Mesendoderm (in vitro differentiated cells): ENCODE measurements around the gene HGFAC.

Source experiments
- DNase-seq: peaks from one replicate; pipeline ENCODE4 v3.0.0; 2013
- H2AK5ac ChIP-seq: 2 replicates; pipeline ENCODE4 v1.6.1; 2013; ENCODE audit warnings: low read length, inconsistent platforms
- H2BK120ac ChIP-seq: 2 replicates; pipeline ENCODE4 v1.6.1; 2013; ENCODE audit warnings: low read depth, mild to moderate bottlenecking, low read length, moderate library complexity, mixed read lengths
- H2BK15ac ChIP-seq: replicated peaks from 2 replicates; pipeline ENCODE4 v1.6.1; 2013; ENCODE audit warnings: low read depth, mild to moderate bottlenecking, moderate library complexity
- H2BK5ac ChIP-seq: 2 replicates; pipeline ENCODE4 v1.6.1; 2013; ENCODE audit warnings: low read length, inconsistent platforms
- H3K18ac ChIP-seq: 2 replicates; pipeline ENCODE4 v1.6.1; 2013; ENCODE audit warnings: mild to moderate bottlenecking, low read length, mixed read lengths
- H3K23ac ChIP-seq: one replicate; pipeline ENCODE4 v1.6.1; 2013; ENCODE audit warnings: low read length
- H3K27ac ChIP-seq: 2 replicates; pipeline ENCODE4 v1.5.1; 2013; ENCODE audit warnings: low read depth, mild to moderate bottlenecking, inconsistent platforms, low read length, moderate library complexity
- H3K27me3 ChIP-seq: 2 replicates; pipeline ENCODE4 v1.6.1; 2013; ENCODE audit warnings: low read length, control low read depth, mild to moderate bottlenecking, inconsistent platforms; ENCODE audit not compliant: insufficient read depth, poor library complexity
- H3K36me3 ChIP-seq: 2 replicates; pipeline ENCODE4 v1.6.1; 2013; ENCODE audit warnings: low read length, inconsistent platforms; ENCODE audit not compliant: control insufficient read depth, insufficient read depth
- H3K4ac ChIP-seq: one replicate; pipeline ENCODE4 v1.6.1; 2013; ENCODE audit warnings: low read depth, mild to moderate bottlenecking, low read length, moderate library complexity
- H3K4me1 ChIP-seq: 2 replicates; pipeline ENCODE4 v1.6.1; 2013; ENCODE audit warnings: low read depth, low read length, inconsistent platforms; ENCODE audit not compliant: control insufficient read depth
- H3K4me2 ChIP-seq: 2 replicates; pipeline ENCODE4 v1.6.1; 2013; ENCODE audit warnings: low read length
- H3K4me3 ChIP-seq: 2 replicates; pipeline ENCODE4 v1.5.1; 2013; ENCODE audit warnings: mild to moderate bottlenecking, low read length
- H3K56ac ChIP-seq: one replicate; pipeline ENCODE4 v1.6.1; 2013; ENCODE audit warnings: low read length
- H3K79me1 ChIP-seq: 2 replicates; pipeline ENCODE4 v1.6.1; 2013; ENCODE audit warnings: low read length, inconsistent platforms
- H3K79me2 ChIP-seq: 2 replicates; pipeline ENCODE4 v1.6.1; 2013; ENCODE audit warnings: mild to moderate bottlenecking, low read length; ENCODE audit not compliant: control insufficient read depth, insufficient read depth
- H3K9ac ChIP-seq: 2 replicates; pipeline ENCODE4 v1.6.1; 2013; ENCODE audit warnings: low read length, inconsistent platforms
- H4K5ac ChIP-seq: one replicate; pipeline ENCODE4 v1.6.1; 2013; ENCODE audit warnings: low read length
- H4K8ac ChIP-seq: one replicate; pipeline ENCODE4 v1.6.1; 2013; ENCODE audit warnings: low read depth, mild to moderate bottlenecking, control low read depth, low read length, moderate library complexity
- WGBS: extraction: QIAGEN DNeasy Blood & Tissue Kit; methylation state at CpG from one replicate; pipeline ENCODE4 v1.1.7; 2013; ENCODE audit warnings: low lambda C conversion rate, missing lambda C conversion rate; ENCODE audit not compliant: insufficient coverage; ENCODE audit errors: extremely low coverage; 5-methylcytosine and 5-hydroxymethylcytosine counted together

HGFAC gene

GRCh38 chr4:3464349-3464905 is 22.7 kb downstream of the HGFAC start:
- no peak overlapping the region for H2BK15ac ChIP-seq
- H2BK5ac ChIP-seq: no peak overlapping the region
- H3K79me2 ChIP-seq: no peaks in the 10 kb centered on the region
- no peaks in the 10 kb centered on the region for H3K36me3 ChIP-seq
- no peak overlapping the region for H3K23ac ChIP-seq
- H3K27ac ChIP-seq: no peak overlapping the region
- H4K5ac ChIP-seq: no peak overlapping the region
- no peaks in the 10 kb centered on the region for H3K79me1 ChIP-seq
- H4K8ac ChIP-seq: no peak overlapping the region
- no CpG with 5 or more reads among the region's 15 CpGs for WGBS
- no peak overlapping the region for H3K56ac ChIP-seq
- no peak overlapping the region for H2AK5ac ChIP-seq
- no peak overlapping the region for H3K4me3 ChIP-seq
- no peak for DNase-seq
- no peak overlapping the region for H3K18ac ChIP-seq
- H2BK120ac ChIP-seq: no peak overlapping the region
- no peak overlapping the region for H3K4me2 ChIP-seq
- no peak overlapping the region for H3K9ac ChIP-seq
- H3K27me3 ChIP-seq: no peaks in the 10 kb centered on the region
- no peak overlapping the region for H3K4ac ChIP-seq
- H3K4me1 ChIP-seq: no peaks in the 10 kb centered on the region

GRCh38 chr4:3464911-3465697 is 23.3 kb downstream of the HGFAC start:
- Histone ChIP-seq H3K4me2 (no peak overlapping the region), H3K56ac (no peak overlapping the region), H3K18ac (no peak overlapping the region), H3K79me2 (no peaks in the 10 kb centered on the region), H3K4me3 (no peak overlapping the region), H3K23ac (no peak overlapping the region), H3K27ac (no peak overlapping the region), H3K36me3 (no peaks in the 10 kb centered on the region), H4K8ac (no peak overlapping the region), H2AK5ac (no peak overlapping the region), H3K4me1 (no peaks in the 10 kb centered on the region), H2BK5ac (no peak overlapping the region), H3K27me3 (no peaks in the 10 kb centered on the region), H2BK120ac (no peak overlapping the region), H4K5ac (no peak overlapping the region), H3K4ac (no peak overlapping the region), H2BK15ac (no peak overlapping the region), H3K9ac (no peak overlapping the region), H3K79me1 (no peaks in the 10 kb centered on the region)
- WGBS: no CpG with 5 or more reads among the region's 21 CpGs
- DNase-seq: no peak

- H3K4ac ChIP-seq: no peak overlapping the region
- H3K9ac ChIP-seq: no peak overlapping the region
- no peak overlapping the region for H2BK120ac ChIP-seq
- H2BK5ac ChIP-seq: no peak overlapping the region
- no peak overlapping the region for H2AK5ac ChIP-seq
- no peak overlapping the region for H2BK15ac ChIP-seq
- H3K4me1 ChIP-seq: no peaks in the 10 kb centered on the region
- H3K4me2 ChIP-seq: no peak overlapping the region
- H3K79me2 ChIP-seq: no peaks in the 10 kb centered on the region
- no peak overlapping the region for H3K56ac ChIP-seq
- WGBS: no CpG with 5 or more reads among the region's 41 CpGs
- no peaks in the 10 kb centered on the region for H3K36me3 ChIP-seq
- no peak overlapping the region for H3K4me3 ChIP-seq
- H3K79me1 ChIP-seq: no peaks in the 10 kb centered on the region
- H3K27me3 ChIP-seq: no peaks in the 10 kb centered on the region
- H4K5ac ChIP-seq: no peak overlapping the region
- H3K23ac ChIP-seq: no peak overlapping the region
- peak; percentile 29 for DNase-seq
- H3K18ac ChIP-seq: no peak overlapping the region
- no peak overlapping the region for H4K8ac ChIP-seq
- no peak overlapping the region for H3K27ac ChIP-seq
Observed at GRCh38 chr4:3465698-3466671, 24.2 kb downstream of the HGFAC start.

GRCh38 chr4:3466691-3467600 is 25.2 kb downstream of the HGFAC start:
- Histone ChIP-seq H3K79me1 (no peaks in the 10 kb centered on the region), H3K27ac (no peak overlapping the region), H3K56ac (no peak overlapping the region), H2AK5ac (no peak overlapping the region), H3K4me2 (no peak overlapping the region), H3K4me3 (no peak overlapping the region), H2BK5ac (no peak overlapping the region), H3K27me3 (no peaks in the 10 kb centered on the region), H2BK15ac (no peak overlapping the region), H4K5ac (no peak overlapping the region), H3K4me1 (no peaks in the 10 kb centered on the region), H3K36me3 (no peaks in the 10 kb centered on the region), H4K8ac (no peak overlapping the region), H3K79me2 (no peaks in the 10 kb centered on the region), H2BK120ac (no peak overlapping the region), H3K4ac (no peak overlapping the region), H3K23ac (no peak overlapping the region), H3K18ac (no peak overlapping the region), H3K9ac (no peak overlapping the region)
- WGBS: no CpG with 5 or more reads among the region's 40 CpGs
- DNase-seq: no peak

GRCh38 chr4:3467601-3468031 is 25.8 kb downstream of the HGFAC start:
- H2AK5ac ChIP-seq: no peak overlapping the region
- no peak overlapping the region for H2BK120ac ChIP-seq
- no peak overlapping the region for H3K18ac ChIP-seq
- no CpG with 5 or more reads among the region's 15 CpGs for WGBS
- no peak overlapping the region for H3K23ac ChIP-seq
- no peak overlapping the region for H4K8ac ChIP-seq
- no peak overlapping the region for H3K9ac ChIP-seq
- H3K79me2 ChIP-seq: no peaks in the 10 kb centered on the region
- H3K4ac ChIP-seq: no peak overlapping the region
- H3K79me1 ChIP-seq: no peaks in the 10 kb centered on the region
- no peak overlapping the region for H3K4me3 ChIP-seq
- H3K56ac ChIP-seq: no peak overlapping the region
- H2BK5ac ChIP-seq: no peak overlapping the region
- no peak overlapping the region for H2BK15ac ChIP-seq
- H3K4me2 ChIP-seq: no peak overlapping the region
- no peak overlapping the region for H4K5ac ChIP-seq
- peak; percentile 32 for DNase-seq
- H3K27ac ChIP-seq: no peak overlapping the region
- no peaks in the 10 kb centered on the region for H3K4me1 ChIP-seq
- no peaks in the 10 kb centered on the region for H3K36me3 ChIP-seq
- no peaks in the 10 kb centered on the region for H3K27me3 ChIP-seq
